Kidney epithelial cell (primary cell): ENCODE measurements around the gene HOXD9. TPM values are rescaled to one million over a fixed set of nuclear protein-coding genes. Genes with fewer than 3 reads are reported as not detected.
A peak's percentile ranks its signal among the peaks of the same experiment; 100 is the strongest.

Experiments
- DNase-seq: peaks from one replicate; pipeline ENCODE4 v3.0.0-alpha.2; 2010; ENCODE audit warnings: low read depth
- H3K27me3 ChIP-seq: 2 replicates; pipeline ENCODE4 v1.6.0; 2011; ENCODE audit warnings: low read length; ENCODE audit not compliant: control insufficient read depth, insufficient read depth
- H3K36me3 ChIP-seq: 2 replicates; pipeline ENCODE4 v1.5.1; 2011; ENCODE audit warnings: low read length; ENCODE audit not compliant: control insufficient read depth, insufficient read depth
- H3K4me3 ChIP-seq: 2 replicates; pipeline ENCODE4 v1.5.1; 2011; ENCODE audit warnings: low read depth, mild to moderate bottlenecking, control low read depth, low read length
- total RNA-seq: library from RNA; depleted of rRNA; stranded (reverse); fragments of >200 nt; gene quantifications from 2 replicates; pipeline ENCODE4 v1.2.3, GENCODE V29; 2015
- TF ChIP-seq, protein P1 (sequence below): IDR thresholded peaks from 2 replicates; pipeline ENCODE4 v1.5.1; 2011; ENCODE audit warnings: mild to moderate bottlenecking, moderate library complexity, low read length, control low read depth, inconsistent platforms; ENCODE audit not compliant: insufficient read depth, poor library complexity, severe bottlenecking

HOXD9 gene
- total RNA-seq, 1 donor from 2014 or later: 12.2 TPM

DNA sequence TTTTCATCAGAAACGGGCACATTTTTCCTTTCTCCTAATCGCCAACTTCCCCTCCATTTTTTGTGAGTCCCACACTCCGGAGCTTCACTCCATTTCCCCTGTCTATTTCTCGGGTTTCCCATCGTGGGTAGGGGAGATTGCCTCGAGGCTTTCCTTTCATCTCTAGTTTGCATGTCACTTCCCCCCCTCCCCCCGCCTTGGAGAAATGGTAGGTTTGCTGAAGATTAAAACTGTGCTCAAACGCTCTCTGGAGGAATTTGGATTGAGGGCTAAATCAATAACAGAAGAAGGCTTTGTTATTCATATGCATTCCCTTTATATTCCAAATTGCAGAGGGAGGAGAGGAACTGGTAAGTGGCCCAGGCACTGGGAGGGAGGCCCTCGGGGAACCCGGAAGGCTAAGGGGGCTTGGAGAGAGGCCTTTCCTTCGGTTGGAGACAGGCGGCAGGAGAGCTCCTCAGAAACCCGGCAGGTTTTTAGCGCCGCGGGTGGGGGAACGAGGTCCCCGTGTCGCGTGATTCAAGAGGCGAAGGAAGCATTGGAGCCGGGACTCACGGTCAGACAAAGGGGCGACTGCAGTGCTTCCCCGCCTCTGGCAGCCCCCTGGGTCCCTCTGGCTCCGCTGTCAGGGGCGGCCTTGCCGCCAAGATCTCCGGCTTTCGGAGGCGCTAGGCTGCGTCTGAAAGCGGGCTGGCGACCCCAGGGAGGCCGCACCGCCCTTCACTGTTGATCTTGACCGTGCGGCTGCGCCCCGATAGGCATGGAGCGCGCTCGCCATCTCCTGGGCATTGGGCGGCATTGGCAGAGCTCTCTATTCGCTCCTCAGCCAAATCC, 25.3 kb upstream of the HOXD9 start:
- no peak for DNase-seq
- Histone ChIP-seq H3K36me3 (no peaks in the 10 kb centered on the region), H3K27me3 (peaks cover 89% of the 10 kb centered on the region), H3K4me3 (peak overlapping the region; percentile 33)
- TF ChIP-seq, protein P1, sequence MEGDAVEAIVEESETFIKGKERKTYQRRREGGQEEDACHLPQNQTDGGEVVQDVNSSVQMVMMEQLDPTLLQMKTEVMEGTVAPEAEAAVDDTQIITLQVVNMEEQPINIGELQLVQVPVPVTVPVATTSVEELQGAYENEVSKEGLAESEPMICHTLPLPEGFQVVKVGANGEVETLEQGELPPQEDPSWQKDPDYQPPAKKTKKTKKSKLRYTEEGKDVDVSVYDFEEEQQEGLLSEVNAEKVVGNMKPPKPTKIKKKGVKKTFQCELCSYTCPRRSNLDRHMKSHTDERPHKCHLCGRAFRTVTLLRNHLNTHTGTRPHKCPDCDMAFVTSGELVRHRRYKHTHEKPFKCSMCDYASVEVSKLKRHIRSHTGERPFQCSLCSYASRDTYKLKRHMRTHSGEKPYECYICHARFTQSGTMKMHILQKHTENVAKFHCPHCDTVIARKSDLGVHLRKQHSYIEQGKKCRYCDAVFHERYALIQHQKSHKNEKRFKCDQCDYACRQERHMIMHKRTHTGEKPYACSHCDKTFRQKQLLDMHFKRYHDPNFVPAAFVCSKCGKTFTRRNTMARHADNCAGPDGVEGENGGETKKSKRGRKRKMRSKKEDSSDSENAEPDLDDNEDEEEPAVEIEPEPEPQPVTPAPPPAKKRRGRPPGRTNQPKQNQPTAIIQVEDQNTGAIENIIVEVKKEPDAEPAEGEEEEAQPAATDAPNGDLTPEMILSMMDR: peak; percentile 92

DNA sequence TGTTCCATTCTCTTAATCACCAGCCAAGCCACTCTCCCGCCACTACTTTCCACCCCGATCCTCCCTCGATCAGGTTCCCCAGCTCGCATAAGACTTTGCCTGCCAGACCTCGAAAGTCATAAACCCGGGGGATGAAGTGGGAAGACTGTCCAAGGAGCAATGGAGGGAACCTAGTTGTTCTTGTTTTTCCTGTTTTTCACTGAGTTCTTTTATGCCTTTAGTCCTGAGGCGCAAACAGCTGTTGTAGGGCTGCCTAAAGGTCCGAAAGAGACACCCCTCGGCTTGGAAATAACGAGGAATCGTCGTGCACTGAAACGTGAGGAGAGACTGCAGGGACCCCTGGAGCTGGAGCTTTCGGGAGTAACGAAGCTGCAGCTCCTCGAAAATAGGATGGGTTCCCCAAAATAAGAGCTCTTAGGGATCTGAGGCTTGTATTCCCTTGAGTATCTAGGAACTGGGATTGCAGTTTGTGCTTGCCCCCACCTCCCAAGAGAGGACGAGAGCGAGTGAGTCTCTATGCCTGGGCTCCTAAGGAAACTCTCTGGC, 24.6 kb upstream of the HOXD9 start:
- Histone ChIP-seq H3K27me3 (peaks cover 82% of the 10 kb centered on the region), H3K36me3 (no peaks in the 10 kb centered on the region), H3K4me3 (no peak overlapping the region)
- DNase-seq: no peak
- TF ChIP-seq, protein P1: no peak

DNA sequence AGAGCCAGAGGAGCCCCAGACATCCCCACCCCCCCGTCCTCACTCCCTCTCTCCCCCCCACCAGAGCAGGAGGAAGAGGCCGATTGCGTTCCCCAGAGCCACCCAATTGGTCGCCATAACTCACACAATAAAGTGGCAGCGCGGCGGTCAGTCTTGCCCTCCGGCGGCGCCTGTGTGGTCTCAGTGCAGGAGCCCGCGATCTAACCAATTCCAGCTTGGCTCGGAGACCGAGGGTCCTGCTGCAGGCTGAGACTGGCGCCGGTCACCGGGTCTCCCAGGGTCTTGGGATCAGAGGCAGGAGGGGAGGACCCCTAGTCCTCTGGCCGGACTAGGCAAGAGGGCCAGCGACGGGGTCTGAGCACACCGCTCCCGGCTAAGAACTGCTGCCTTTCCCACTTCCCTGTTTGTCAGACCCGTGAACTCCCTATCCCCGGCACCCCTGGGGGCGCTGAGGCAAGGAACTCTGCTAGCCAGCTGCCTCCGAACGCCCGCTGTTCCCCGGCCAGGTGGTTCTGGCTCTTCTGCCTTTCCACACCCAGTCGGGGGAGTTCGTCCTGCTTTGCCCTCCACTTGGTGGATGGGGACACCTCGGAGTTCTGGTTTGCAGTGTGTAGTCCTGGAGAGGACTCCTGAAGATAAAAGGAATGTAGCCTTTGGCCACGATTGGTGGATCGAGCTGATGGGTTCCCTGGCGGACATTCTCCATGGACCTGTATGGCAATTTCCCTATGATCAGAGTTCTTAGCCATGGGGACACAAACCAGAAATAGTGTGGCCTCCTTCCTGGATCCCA, 24.0 kb upstream of the HOXD9 start:
- Histone ChIP-seq H3K36me3 (no peaks in the 10 kb centered on the region), H3K4me3 (no peak overlapping the region), H3K27me3 (peaks cover 76% of the 10 kb centered on the region)
- DNase-seq: no peak
- TF ChIP-seq, protein P1: no peak

DNA sequence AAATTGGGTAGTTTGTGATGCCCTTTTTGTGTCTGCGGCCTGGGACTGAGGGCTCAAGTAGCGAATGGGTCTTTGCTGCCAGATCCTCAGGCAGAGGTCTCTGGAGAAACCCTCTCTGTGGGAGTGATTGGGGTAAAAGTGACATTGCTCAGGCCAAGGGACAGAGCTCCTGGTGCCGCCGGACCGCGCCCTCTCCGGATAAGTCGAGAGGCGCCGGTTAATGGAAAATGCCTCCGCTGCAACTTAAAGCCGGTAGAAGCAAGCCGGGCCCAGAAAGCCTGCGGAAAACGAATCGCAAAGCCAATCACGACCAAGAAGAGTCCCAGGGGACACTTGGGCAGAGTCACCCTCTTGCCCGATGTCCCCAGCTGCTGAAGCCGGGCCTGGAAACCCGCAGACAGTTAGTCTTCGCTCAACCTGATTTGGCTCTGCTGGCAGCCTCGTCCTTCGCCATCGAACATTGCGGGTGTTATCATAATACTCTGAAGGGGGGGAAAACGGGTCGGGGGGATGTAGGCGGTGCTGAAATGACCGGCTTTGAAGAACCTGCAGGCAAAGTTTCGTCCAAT, 23.3 kb upstream of the HOXD9 start:
- Histone ChIP-seq H3K4me3 (no peak overlapping the region), H3K36me3 (no peaks in the 10 kb centered on the region), H3K27me3 (peaks cover 69% of the 10 kb centered on the region)
- DNase-seq: no peak
- TF ChIP-seq, protein P1: no peak

DNA sequence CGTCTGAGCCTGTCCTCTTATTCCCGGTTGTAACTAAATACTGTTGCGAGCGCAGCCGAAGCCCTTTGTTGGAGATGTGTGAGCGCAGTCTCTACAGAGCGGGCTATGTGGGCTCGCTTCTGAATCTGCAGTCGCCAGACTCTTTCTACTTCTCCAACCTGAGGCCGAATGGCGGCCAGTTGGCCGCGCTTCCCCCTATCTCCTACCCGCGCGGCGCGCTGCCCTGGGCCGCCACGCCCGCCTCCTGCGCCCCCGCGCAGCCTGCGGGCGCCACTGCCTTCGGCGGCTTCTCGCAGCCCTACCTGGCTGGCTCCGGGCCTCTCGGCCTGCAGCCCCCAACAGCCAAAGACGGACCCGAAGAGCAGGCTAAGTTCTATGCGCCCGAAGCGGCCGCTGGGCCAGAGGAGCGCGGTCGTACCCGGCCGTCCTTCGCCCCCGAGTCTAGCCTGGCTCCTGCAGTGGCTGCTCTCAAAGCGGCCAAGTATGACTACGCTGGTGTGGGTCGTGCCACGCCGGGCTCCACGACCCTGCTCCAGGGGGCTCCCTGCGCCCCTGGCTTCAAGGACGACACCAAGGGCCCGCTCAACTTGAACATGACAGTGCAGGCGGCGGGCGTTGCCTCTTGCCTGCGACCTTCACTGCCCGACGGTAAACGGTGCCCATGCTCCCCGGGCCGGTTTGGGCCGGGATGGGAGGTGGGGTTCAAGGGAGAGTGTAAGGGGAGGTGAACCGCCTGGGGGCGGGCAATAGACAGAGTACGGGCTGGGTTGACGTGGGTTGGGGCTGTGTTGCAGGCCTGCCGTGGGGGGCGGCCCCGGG, 22.6 kb upstream of the HOXD9 start, which contains the start of gene HOXD12:
Gene HOXD12 (plus strand): TSS at position 68 of the 819 bp plus-strand sequence. CDS start 7 bp downstream, at position 75.
- no peak for DNase-seq
- TF ChIP-seq, protein P1: no peak
- no peaks in the 10 kb centered on the region for H3K36me3 ChIP-seq
- no peak within 1 kb of the TSS for H3K4me3 ChIP-seq
- H3K27me3 ChIP-seq: peaks cover 66% of the 10 kb centered on the region
